ENCODE data around the gene AREL1.
A peak's percentile ranks its signal among the peaks of the same experiment; 100 is the strongest.

AREL1 gene

GRCh38 chr14:74630881-74631690 lies 81.8 kb downstream of the AREL1 start:
- DNase-seq, result no peak

- no peak for DNase-seq
Observed at GRCh38 chr14:74628418-74628817, 84.5 kb downstream of the AREL1 start.

- DNase-seq, result no peak
Observed at GRCh38 chr14:74627076-74627475, 85.8 kb downstream of the AREL1 start.

GRCh38 chr14:74622257-74622656 lies 90.6 kb downstream of the AREL1 start:
- no peak for DNase-seq

GRCh38 chr14:74621556-74621955 lies 91.3 kb downstream of the AREL1 start:
- DNase-seq, result no peak

GRCh38 chr14:74620923-74621322 lies 92.0 kb downstream of the AREL1 start:
- no peak for DNase-seq

- DNase-seq, result no peak
Observed at GRCh38 chr14:74620497-74620921, 92.4 kb downstream of the AREL1 start.

GRCh38 chr14:74619672-74620131 lies 93.2 kb downstream of the AREL1 start:
- no peak for DNase-seq

GRCh38 chr14:74618078-74618952 lies 94.6 kb downstream of the AREL1 start:
- DNase-seq, result no peak

GRCh38 chr14:74616996-74617700 lies 95.7 kb downstream of the AREL1 start:
- no peak for DNase-seq

GRCh38 chr14:74616507-74616906 lies 96.4 kb downstream of the AREL1 start:
- DNase-seq, result no peak

- DNase-seq, result no peak
Observed at GRCh38 chr14:74615735-74616134, 97.1 kb downstream of the AREL1 start.

GRCh38 chr14:74614508-74615495 lies 98.1 kb downstream of the AREL1 start:
- DNase-seq, result no peak

- DNase-seq, result no peak
Observed at GRCh38 chr14:74613211-74613914, 99.5 kb downstream of the AREL1 start.

- DNase-seq, result peak; percentile 16
Observed at GRCh38 chr14:74612350-74613021, 100.4 kb downstream of the AREL1 start.

- no peak for DNase-seq
Observed at GRCh38 chr14:74611650-74612349, 101.1 kb downstream of the AREL1 start, which contains the start of gene LTBP2. LTBP2 (minus strand) TSS chr14:74612237; CDS start chr14:74611944, 293 bp downstream.

Measured in NCI-H2081 treated with DMSO at 0.1 percent for 48 hours (cell line).